ENCODE results near the gene TRIM40. TPM values are rescaled to one million over a fixed set of nuclear protein-coding genes. Genes with fewer than 3 reads are reported as not detected.

TRIM40 gene
- total and polyA plus RNA-seq, 2 of the 13 experiments (the other 11 are each of a cell fraction or from before 2014, with no cell fraction given): 0.58 TPM; not detected in 1

DNA sequence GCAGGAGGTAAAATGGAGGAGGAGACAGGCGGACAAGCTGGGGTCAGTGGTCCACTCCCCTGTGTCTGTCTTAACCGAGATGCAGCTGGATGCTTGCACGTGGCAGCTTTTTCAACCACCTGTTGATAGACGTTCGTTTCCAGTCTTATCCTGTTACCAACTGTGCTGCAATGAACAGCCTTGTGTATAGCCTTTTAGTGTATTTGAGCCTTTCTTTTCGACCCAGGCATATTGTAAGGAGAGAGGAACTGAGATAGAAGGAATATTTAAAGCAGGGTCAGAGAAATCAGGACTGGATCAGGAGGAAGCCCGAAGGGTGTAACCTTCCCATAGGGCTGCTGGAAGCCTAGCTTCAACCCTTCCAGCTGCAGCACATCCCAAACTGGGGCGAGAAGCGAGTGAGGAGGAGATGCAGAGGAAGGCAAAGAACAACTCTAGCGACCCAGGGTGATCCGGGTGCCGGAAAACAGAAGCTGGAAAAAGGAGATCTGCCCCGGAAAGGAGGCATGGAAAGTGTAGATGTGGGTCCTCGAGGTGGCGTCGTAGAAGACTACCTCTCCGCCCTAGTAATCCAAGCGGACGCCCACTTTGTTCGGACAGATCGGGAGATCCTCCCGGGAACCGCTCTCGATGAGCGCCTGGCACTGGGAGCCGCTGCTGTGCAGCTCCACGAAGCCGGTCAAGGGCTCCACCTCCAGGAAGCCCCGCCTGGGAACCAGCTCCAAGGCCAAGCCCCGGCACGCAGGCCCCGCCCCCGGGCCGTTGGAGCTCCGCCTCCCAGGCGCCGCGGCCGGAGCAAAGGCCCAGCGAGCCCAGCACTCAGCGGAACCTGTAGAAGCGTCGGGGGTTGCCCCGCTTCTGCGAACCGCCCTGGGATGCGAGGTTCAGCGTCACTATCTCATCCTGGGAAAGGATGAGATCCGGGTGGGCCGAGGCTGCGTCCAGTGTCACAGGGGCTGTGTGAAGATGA lies 34.2 kb upstream of the TRIM40 start:
- WGBS (ENCODE audit: low lambda C conversion rate): under 1% methylated on average over 27 of the region's 51 CpGs
- Histone ChIP-seq H3K4me2 (ENCODE audit: low read depth, low read length) (peak overlapping the region; percentile 96), H3K4me1 (ENCODE audit: insufficient read depth, low read length) (peaks cover 70% of the 10 kb centered on the region), H3K79me2 (ENCODE audit: insufficient read depth, low read length) (peaks cover 9% of the 10 kb centered on the region), H4K20me1 (ENCODE audit: insufficient read depth, low read length) (no peaks in the 10 kb centered on the region), H3K27me3 (ENCODE audit: control insufficient read depth in 1 of 2, insufficient read depth in 2 of 2, low read length in 2 of 2) (no peaks in the 10 kb centered on the region; a peak in 1 of 5 replicates), H3K27ac (ENCODE audit: extremely low read length, insufficient read depth, low read length) (peak overlapping the region; percentile 79), H3K9me3 (ENCODE audit: low read length) (no peaks in the 10 kb centered on the region), H2AFZ (ENCODE audit: low read length) (no peak overlapping the region), H3K9ac (ENCODE audit: insufficient read depth, low read depth, low read length) (peak overlapping the region; percentile 79), H3K36me3 (replicated peaks in 1 of 2; ENCODE audit: control insufficient read depth in 1 of 2, insufficient read depth in 2 of 2, low read length in 2 of 2) (no peaks in the 10 kb centered on the region), H3K4me3 (replicated peaks in 1 of 3; ENCODE audit: insufficient read depth in 1 of 3, low read depth in 2 of 3, low read length in 3 of 3) (peak overlapping the region; percentile 63 to 77 (median 71))
- ChIA-PET POLR2A (interaction anchor here (0.6 to 3.1 kb wide), 26 partner anchors 9 to 225 kb away, joined by 3 to 35 read pairs (median 6); partner anchors contain the start of genes POLR1H, PPP1R11, TRIM15 and TRIM26), CTCF (ENCODE audit: low intra/inter-chr PET ratio, low total read pairs) (interaction anchor here (3.4 to 6.0 kb wide), 2 partner anchors 29 to 68 kb away, joined by 46 to 140 read pairs; no protein-coding TSS in a partner anchor)
- peak; percentile 88 for ATAC-seq
- peak; percentile 90 for DNase-seq (ENCODE audit: low spot score)
- in situ Hi-C loops (cut with HindIII; ENCODE audit: extremely low pct_ligation_motif_present, low pct_unique_long_range_greater_than_20kb) (loop anchor here (5.0 kb wide), 1 partner anchor 71 kb away; no protein-coding TSS in a partner anchor), intact Hi-C loops (cut with micrococcal nuclease; ENCODE audit: unreplicated experiment) (loop anchor here (2.0 kb wide), 1 partner anchor 35 kb away; the partner anchor contains the start of gene PPP1R11)
- BruUV-seq (replicated peaks): TSS peak; percentile 91
- peak; percentile 74 for FAIRE-seq
- TF ChIP-seq ZNF281 (CRISPR knock-in tag; IDR thresholded peaks at IDR 0.05; ENCODE audit: borderline replicate concordance) (no peak), ARID3A (IDR thresholded peaks at IDR 0.05; ENCODE audit: low read depth, low read length) (no peak), TMF1 (CRISPR knock-in tag; IDR thresholded peaks at IDR 0.05; ENCODE audit: low read depth) (peak; percentile 76; the same call in 1 of the 2 replicates), NCOA5 (CRISPR knock-in tag; IDR thresholded peaks at IDR 0.05) (no peak), AHDC1 (CRISPR knock-in tag; IDR thresholded peaks at IDR 0.05; ENCODE audit: borderline replicate concordance) (no peak), ZNF703 (CRISPR knock-in tag; IDR thresholded peaks at IDR 0.05; ENCODE audit: borderline replicate concordance) (no peak; the same call in 1 of the 2 replicates)
- TF ChIP-seq, protein P1, sequence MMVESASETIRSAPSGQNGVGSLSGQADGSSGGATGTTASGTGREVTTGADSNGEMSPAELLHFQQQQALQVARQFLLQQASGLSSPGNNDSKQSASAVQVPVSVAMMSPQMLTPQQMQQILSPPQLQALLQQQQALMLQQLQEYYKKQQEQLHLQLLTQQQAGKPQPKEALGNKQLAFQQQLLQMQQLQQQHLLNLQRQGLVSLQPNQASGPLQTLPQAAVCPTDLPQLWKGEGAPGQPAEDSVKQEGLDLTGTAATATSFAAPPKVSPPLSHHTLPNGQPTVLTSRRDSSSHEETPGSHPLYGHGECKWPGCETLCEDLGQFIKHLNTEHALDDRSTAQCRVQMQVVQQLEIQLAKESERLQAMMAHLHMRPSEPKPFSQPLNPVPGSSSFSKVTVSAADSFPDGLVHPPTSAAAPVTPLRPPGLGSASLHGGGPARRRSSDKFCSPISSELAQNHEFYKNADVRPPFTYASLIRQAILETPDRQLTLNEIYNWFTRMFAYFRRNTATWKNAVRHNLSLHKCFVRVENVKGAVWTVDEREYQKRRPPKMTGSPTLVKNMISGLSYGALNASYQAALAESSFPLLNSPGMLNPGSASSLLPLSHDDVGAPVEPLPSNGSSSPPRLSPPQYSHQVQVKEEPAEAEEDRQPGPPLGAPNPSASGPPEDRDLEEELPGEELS (CRISPR knock-in tag; IDR thresholded peaks at IDR 0.05): peak; percentile 32; the same call in 1 of the 2 replicates

All from HepG2 (cell line).